Vagina (tissue), 2 donors: ENCODE measurements around the gene LPAR1. TPM values are rescaled to one million over a fixed set of nuclear protein-coding genes. Genes with fewer than 3 reads are reported as not detected.
A peak's percentile ranks its signal among the peaks of the same experiment; 100 is the strongest.

Experiments
- DNase-seq, 2 donors: peaks; one replicate each; pipeline ENCODE4 v3.0.0-alpha.2; 2017; ENCODE audit errors: extremely low spot score in 2 of 2
- H3K27ac ChIP-seq: fragments of 200-600 bp; sonication (generic); one replicate; pipeline ENCODE4 v1.5.1; 2019
- H3K27me3 ChIP-seq: fragments of 200-600 bp; sonication (generic); one replicate; pipeline ENCODE4 v1.5.1; 2019
- H3K36me3 ChIP-seq, 2 donors: fragments of 200-600 bp; sonication (generic); one replicate each; pipeline ENCODE4 v1.5.1; 2017 to 2019
- H3K4me1 ChIP-seq: fragments of 200-600 bp; sonication (generic); one replicate; pipeline ENCODE4 v1.5.1; 2019
- H3K4me3 ChIP-seq, 2 donors: fragments of 200-600 bp; sonication (generic); 1 replicate in 1 of 2; 2 replicates in 1 of 2; pipeline ENCODE4 v1.5.1; 2016 to 2019
- H3K9me3 ChIP-seq: fragments of 200-600 bp; sonication (generic); one replicate; pipeline ENCODE4 v1.5.1; 2019
- POLR2A ChIP-seq, 2 donors: fragments of 450-650 bp; IDR thresholded peaks; one replicate each; pipeline ENCODE4 v1.6.1; 2017; ENCODE audit warnings: antibody characterized with exemption in 2 of 2, mild to moderate bottlenecking in 2 of 2, moderate library complexity in 2 of 2
- POLR2AphosphoS5 ChIP-seq, 2 donors: sonication (generic); formaldehyde crosslinking; IDR thresholded peaks; one replicate each; pipeline ENCODE4 v1.9.0; 2017; ENCODE audit warnings: antibody characterized with exemption in 2 of 2, mild to moderate bottlenecking in 2 of 2, low read depth in 1 of 2; ENCODE audit not compliant: insufficient read depth in 1 of 2
- intact Hi-C: fragments of 100-400 bp; cut with DNase I; formaldehyde crosslinking; loops from one replicate; pipeline ENCODE4 v1.15.1; 2023
- total RNA-seq: library from RNA; depleted of rRNA; stranded (reverse); fragments of >200 nt; gene quantifications from one replicate; pipeline ENCODE4 v1.2.3, GENCODE V29; 2016
- TF ChIP-seq, protein P1 (sequence below), 3 experiments: fragments of 450-650 bp in 2 of 3; fragments of 200-600 bp in 1 of 3; sonication (generic) in 1 of 3; IDR thresholded peaks; one replicate each; pipeline ENCODE4 v1.5.1; 2017 to 2019; ENCODE audit warnings: antibody characterized with exemption in 3 of 3, mild to moderate bottlenecking in 2 of 3, moderate library complexity in 2 of 3

The LPAR1 gene
- total RNA-seq, 1 donor from 2014 or later, result 83.0 TPM

DNA sequence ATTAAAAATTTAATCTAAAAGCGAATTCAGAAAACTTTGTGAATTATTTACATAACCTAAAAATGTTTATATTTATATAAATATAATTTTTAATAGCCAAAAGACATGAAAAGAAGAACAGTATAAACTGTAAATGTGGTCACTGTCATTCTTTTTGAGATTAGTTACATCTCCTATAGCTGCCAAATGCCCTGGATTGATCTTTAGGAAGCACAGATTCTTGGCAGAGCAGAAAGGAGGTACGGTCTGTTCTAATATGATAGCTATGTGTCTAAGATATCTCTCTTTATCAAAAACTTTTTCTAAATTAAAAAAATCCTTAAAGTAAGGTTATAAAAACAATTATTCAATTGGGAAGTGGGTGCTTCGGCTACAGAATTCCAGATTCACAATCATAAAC is 151.0 kb downstream of the LPAR1 start:
- Histone ChIP-seq H3K4me1 (no peaks in the 10 kb centered on the region), H3K4me3 (no peak overlapping the region), H3K36me3 (no peaks in the 10 kb centered on the region), H3K9me3 (no peaks in the 10 kb centered on the region), H3K27ac (peak overlapping the region; percentile 12), H3K27me3 (no peaks in the 10 kb centered on the region)
- DNase-seq, result no peak
- no peak for TF ChIP-seq POLR2AphosphoS5 (IDR thresholded peaks at IDR 0.05; ENCODE audit: insufficient read depth in 1 of 2, low read depth in 1 of 2)
- no peak for TF ChIP-seq POLR2A (IDR thresholded peaks at IDR 0.05)
- TF ChIP-seq, protein P1, sequence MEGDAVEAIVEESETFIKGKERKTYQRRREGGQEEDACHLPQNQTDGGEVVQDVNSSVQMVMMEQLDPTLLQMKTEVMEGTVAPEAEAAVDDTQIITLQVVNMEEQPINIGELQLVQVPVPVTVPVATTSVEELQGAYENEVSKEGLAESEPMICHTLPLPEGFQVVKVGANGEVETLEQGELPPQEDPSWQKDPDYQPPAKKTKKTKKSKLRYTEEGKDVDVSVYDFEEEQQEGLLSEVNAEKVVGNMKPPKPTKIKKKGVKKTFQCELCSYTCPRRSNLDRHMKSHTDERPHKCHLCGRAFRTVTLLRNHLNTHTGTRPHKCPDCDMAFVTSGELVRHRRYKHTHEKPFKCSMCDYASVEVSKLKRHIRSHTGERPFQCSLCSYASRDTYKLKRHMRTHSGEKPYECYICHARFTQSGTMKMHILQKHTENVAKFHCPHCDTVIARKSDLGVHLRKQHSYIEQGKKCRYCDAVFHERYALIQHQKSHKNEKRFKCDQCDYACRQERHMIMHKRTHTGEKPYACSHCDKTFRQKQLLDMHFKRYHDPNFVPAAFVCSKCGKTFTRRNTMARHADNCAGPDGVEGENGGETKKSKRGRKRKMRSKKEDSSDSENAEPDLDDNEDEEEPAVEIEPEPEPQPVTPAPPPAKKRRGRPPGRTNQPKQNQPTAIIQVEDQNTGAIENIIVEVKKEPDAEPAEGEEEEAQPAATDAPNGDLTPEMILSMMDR (IDR thresholded peaks at IDR 0.05), result no peak
- intact Hi-C loops, result no loop called here

DNA sequence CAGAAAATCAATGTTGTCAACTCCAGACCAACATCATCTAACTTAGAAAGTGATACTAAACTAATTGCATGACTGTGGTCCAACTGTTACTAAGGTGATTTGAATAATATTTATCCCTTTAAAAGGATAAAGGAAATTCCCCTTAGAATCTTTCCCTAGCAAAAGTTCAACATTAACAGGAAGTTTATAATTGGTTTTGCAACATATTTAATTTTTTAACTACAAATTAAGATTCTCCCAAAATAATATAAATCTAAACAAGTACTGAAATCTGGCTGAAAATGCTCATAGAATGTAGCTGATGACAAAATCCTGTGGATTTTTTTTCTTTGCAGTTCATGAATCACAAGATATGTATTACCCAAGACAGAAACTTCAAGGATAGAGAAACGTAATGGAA is 151.4 kb downstream of the LPAR1 start:
- Histone ChIP-seq H3K27ac (no peak overlapping the region), H3K9me3 (no peaks in the 10 kb centered on the region), H3K36me3 (no peaks in the 10 kb centered on the region), H3K4me1 (peaks cover 3% of the 10 kb centered on the region), H3K4me3 (no peak overlapping the region), H3K27me3 (no peaks in the 10 kb centered on the region)
- DNase-seq, result no peak
- intact Hi-C loops, result no loop called here
- TF ChIP-seq, protein P1 (IDR thresholded peaks at IDR 0.05), result no peak
- TF ChIP-seq POLR2A (IDR thresholded peaks at IDR 0.05) (no peak), POLR2AphosphoS5 (IDR thresholded peaks at IDR 0.05; ENCODE audit: insufficient read depth in 1 of 2, low read depth in 1 of 2) (no peak)

DNA sequence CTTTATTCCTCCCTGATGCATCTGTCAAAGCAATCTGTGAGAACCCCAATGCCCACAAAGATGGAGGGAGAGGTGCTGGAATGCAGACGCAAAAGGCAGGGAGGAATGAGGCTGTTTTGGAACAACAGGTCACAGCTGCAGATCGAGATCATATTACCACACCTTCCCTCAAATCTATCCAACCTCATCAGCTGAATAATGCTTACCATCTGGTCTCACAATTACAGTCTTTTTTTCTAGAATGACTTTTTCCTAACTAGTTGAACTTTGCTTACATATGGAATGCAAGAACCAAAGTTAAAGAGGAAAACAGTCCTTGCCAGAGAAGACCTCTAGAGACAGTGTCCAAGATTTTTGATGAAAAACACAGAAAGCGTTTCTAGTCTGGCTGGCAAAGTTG is 158.1 kb downstream of the LPAR1 start:
- TF ChIP-seq POLR2A (IDR thresholded peaks at IDR 0.05) (no peak), POLR2AphosphoS5 (IDR thresholded peaks at IDR 0.05; ENCODE audit: insufficient read depth in 1 of 2, low read depth in 1 of 2) (no peak)
- TF ChIP-seq, protein P1 (IDR thresholded peaks at IDR 0.05), result no peak
- H3K36me3 ChIP-seq, result peaks cover 0 to 2% of the 10 kb centered on the region in 2 donors
- no peak overlapping the region for H3K27ac ChIP-seq
- intact Hi-C loops, result no loop called here
- H3K4me1 ChIP-seq, result peaks cover 22% of the 10 kb centered on the region
- no peaks in the 10 kb centered on the region for H3K9me3 ChIP-seq
- H3K27me3 ChIP-seq, result no peaks in the 10 kb centered on the region
- H3K4me3 ChIP-seq, result no peak overlapping the region
- DNase-seq, result no peak

DNA sequence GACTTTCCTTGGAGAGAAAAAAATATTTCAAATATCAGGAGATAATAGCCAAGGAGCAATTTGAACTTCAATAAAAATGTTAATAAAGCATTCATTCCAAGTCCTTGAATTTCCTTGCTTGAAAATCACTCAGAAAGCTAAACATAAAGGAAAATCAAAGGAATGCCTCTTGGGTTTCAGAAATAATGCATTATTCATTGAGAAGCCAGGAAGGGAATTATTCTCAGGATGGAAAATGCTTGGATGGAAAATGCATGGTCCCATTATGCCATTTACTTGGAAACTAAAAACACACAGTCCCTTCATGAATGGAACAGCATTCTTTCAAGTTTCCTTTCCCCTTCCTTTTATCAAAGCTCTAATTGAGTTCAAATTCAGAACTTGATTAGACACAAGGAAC is 160.9 kb downstream of the LPAR1 start:
- intact Hi-C loops, result no loop called here
- Histone ChIP-seq H3K9me3 (no peaks in the 10 kb centered on the region), H3K4me1 (peaks cover 22% of the 10 kb centered on the region), H3K4me3 (no peak overlapping the region), H3K36me3 (peaks cover 0 to 6% of the 10 kb centered on the region in 2 donors), H3K27me3 (no peaks in the 10 kb centered on the region), H3K27ac (no peak overlapping the region)
- no peak for TF ChIP-seq POLR2A (IDR thresholded peaks at IDR 0.05)
- TF ChIP-seq, protein P1 (IDR thresholded peaks at IDR 0.05), result no peak
- no peak for TF ChIP-seq POLR2AphosphoS5 (IDR thresholded peaks at IDR 0.05; ENCODE audit: insufficient read depth in 1 of 2, low read depth in 1 of 2)
- DNase-seq, result no peak

DNA sequence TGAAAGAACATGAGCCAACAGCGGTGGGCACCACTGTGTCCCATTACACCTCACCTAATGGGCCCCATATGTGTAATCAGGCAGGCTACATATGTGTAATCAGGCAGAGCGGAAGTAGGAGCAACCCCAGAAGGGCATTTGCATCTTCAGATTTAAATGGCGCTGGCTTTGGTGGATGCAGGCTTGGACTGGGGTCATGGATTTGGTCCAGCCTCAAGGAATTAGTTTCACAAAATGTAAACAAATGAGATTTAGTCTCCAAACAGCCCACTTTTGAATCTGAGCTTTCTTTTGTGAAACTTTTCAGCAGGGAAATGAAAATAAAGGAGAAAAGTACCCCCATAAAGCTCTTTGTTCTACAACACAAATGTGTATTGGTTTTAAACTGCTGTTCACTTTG is 161.3 kb downstream of the LPAR1 start:
- intact Hi-C loops, result no loop called here
- Histone ChIP-seq H3K4me1 (peaks cover 20% of the 10 kb centered on the region), H3K27ac (no peak overlapping the region), H3K27me3 (no peaks in the 10 kb centered on the region), H3K4me3 (no peak overlapping the region), H3K36me3 (peaks cover 0 to 6% of the 10 kb centered on the region in 2 donors), H3K9me3 (no peaks in the 10 kb centered on the region)
- no peak for TF ChIP-seq POLR2A (IDR thresholded peaks at IDR 0.05)
- TF ChIP-seq, protein P1 (IDR thresholded peaks at IDR 0.05), result no peak
- TF ChIP-seq POLR2AphosphoS5 (IDR thresholded peaks at IDR 0.05; ENCODE audit: insufficient read depth in 1 of 2, low read depth in 1 of 2), result no peak
- DNase-seq, result no peak
